NCI-H1092 treated with DMSO at 0.1 percent for 48 hours (cell line): Measurements from ENCODE around the gene TSHZ1.
"Not testable (repeated sequence)": the region's sequence is repeated elsewhere in the genome, so short reads cannot be mapped to it uniquely, and the experiment has no call there.

Experiments used
- DNase-seq: peaks from one replicate; lab custom pipeline; 2025; lab: John Stamatoyannopoulos, UW

The TSHZ1 gene

DNA sequence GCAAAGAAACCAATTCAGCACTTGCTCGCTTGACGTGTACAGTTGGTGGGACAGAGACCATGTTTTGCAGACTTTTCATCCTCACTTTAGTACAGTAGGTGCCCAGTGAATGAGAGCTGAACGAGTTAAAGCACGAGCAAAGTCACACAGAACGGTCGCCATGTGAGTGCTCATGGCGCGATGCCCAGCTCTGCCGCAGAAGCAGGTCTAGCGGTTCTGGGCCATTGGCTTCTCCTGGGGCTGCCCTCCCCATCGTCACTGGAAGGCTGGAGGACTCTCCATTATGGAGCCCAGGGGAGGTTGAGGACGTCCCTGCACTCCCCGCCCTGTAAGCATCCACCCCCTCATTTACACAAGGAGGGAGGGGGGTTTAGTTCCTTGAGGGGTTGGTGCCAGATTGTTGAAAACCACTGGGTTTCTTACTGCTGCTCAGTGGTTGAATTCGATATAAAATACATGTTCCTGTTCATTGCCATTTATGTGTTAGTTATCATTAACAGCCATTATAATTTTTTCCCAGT is 26.6 kb upstream of the TSHZ1 start:
- DNase-seq: peak; percentile 31

- DNase-seq: no peak
Observed at GRCh38 chr18:75185460-75185859, 25.1 kb upstream of the TSHZ1 start.

GRCh38 chr18:75187702-75188101 is 22.9 kb upstream of the TSHZ1 start:
- not testable (repeated sequence) for DNase-seq

GRCh38 chr18:75189696-75190095 is 20.9 kb upstream of the TSHZ1 start:
- DNase-seq: no peak

DNA sequence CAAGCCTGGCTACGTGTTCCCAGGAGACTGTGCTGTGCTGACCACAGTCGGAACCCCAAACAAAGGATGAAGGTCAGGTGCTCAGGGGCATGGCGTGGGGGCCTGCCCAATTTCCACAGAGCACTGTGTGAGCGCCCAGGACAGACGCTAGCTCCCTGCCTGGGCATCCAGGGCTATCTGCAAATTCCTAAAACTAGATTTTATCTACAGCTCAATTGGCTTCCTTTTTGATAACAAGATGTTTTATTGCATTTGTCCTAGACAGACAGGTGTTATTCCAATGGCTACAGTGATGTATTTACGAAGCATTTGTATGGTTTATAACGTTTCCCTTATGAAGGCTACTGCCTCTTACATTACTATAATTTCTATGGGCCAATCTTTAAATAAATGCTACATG is 17.7 kb upstream of the TSHZ1 start:
- no peak for DNase-seq

DNA sequence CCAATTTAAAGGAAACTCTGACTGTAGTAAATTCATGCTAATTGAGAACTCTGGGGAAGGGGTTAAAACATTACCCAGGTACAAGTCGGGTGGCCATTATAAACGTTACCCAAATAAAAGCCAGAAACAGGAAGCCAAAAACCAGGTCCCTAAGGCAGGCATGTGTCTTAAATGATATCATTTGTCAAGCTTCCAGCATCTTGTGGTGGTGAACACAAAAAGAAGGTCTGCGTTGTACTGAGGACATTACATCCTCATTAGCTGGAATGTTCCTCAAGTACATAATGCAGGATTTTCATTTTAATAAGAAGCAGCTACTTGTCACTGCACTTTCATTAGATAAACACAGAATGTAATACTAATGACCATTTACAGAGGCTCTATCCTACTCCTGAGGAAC is 12.6 kb upstream of the TSHZ1 start:
- DNase-seq: no peak

DNA sequence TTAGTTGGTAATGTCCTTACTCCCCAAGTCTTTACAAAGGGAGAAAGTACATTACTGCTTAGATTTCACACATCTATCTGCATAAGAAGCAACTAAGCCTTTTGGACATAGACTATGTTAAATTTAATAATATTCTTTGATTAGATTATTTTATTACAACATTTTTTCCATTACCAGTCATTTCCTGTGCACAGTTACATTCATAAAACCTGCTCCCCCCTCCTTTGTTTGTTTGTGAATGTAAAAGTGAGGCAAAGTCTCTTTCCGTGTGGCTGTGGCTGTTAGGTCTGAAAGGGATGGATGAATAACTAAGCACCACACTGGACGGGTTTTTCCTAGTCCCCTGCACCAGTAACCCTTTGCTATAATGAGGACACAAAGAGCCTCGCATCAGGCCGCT is 11.3 kb upstream of the TSHZ1 start:
- DNase-seq: no peak

DNA sequence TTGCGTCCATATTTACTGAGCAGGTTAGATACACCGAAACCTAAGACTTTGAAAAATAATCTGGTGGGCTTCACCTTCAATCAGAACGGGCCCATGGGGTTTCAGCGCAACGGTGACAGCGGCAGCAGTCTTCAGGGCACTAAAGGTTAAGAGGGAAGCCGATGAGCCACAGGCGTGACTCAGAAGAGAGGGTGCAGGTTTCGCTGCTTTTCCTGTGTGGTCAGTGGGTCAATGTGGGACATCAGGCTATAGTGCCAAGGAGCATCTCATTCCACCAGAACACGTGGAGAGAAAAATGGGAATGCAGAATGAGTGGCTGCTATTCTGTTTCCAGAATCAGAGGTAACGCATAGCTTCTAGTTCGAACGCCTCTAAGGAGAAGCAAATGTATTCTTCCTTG is 10.5 kb upstream of the TSHZ1 start:
- DNase-seq: no peak

- peak; percentile 59 for DNase-seq
Observed at GRCh38 chr18:75200605-75201280, 9.9 kb upstream of the TSHZ1 start.

DNA sequence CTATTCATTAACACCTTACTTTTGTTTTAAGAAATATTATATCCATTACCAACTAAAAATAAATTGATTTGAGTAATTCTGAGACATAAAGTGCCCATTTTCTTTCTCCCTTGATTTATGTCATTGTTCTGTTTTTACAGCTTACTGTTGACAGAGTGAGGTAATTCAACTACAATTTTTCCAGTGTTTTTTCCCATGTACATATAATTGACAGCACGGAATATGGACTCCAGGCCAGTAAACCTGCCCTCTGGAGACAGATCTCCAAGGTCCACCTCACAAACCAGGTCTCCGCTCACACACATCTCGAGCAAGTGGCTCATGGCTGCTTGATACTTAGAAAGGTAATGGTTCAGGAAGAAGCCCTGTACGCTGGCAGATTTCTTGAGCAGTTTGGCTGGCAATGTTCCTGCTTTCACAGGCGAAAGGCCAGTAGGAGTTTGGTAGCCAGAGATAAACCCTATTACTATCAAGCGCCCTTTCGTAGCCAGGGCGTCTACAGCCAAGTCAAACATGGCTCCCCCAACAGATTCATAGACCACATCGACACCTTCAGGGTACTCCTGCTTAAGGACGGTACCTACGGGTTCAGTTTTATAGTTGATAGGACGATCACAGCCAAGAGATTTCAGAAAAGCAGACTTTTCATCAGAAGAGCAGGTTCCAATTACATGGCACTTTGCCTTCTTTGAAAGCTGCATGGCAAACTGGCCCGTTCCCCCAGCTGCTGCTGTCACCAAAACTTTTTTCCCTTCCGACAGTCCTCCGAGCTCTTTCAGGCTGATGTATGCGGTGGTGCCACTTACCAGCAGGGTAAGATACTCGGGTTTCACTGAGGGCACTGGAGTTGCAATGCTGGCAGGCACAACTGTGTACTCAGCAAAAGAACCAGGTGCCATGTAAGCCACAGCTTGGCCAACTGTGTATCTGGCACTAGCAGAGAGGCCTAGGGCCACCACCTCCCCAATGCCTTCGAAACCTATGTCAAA is 9.0 kb upstream of the TSHZ1 start:
- peak; percentile 96 for DNase-seq

GRCh38 chr18:75202696-75203365 is 7.8 kb upstream of the TSHZ1 start:
- no peak for DNase-seq

DNA sequence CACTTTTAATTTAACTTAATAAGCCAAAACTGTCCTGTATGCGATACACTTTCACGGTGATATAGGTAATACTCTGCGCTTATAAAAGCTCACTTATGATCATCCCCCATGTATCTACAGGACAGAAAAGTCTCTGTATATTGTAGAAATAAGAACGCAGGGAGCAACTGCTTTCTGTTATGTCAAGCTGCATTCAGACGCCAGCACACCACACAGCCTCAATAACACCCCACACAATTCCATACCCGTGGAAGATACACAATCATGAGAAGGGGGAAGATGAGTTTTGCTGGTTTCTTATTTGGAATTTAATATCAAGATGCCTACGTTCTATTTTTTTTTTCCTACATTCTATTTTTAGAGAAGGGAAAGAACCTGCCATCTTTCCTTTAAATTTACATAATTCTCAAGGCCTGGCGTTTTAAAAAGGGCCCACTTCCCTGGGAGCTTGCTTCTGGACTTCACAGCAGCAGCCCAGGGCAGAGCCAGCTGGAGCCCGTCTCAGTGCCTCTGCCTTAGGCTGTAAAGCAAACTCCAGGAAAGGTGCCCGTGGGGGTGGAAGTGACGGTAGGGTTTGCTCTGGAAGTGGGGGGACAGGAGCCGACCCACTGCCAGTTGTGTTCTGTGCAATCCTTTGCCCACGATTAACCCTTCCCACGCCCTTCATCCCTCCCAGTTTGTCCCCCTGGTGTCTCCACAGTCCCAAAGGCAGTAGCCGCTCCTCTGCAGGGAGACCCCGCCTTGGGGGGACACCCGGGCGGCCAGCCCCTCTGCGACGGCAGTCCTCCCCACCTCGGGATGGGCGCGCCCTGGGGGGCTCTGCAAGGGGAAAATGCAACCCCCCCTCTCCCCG is 7.0 kb upstream of the TSHZ1 start:
- peak; percentile 26 for DNase-seq

- no peak for DNase-seq
Observed at GRCh38 chr18:75204269-75204731, 6.3 kb upstream of the TSHZ1 start.

- DNase-seq: no peak
Observed at GRCh38 chr18:75204732-75205513, 5.7 kb upstream of the TSHZ1 start.

DNA sequence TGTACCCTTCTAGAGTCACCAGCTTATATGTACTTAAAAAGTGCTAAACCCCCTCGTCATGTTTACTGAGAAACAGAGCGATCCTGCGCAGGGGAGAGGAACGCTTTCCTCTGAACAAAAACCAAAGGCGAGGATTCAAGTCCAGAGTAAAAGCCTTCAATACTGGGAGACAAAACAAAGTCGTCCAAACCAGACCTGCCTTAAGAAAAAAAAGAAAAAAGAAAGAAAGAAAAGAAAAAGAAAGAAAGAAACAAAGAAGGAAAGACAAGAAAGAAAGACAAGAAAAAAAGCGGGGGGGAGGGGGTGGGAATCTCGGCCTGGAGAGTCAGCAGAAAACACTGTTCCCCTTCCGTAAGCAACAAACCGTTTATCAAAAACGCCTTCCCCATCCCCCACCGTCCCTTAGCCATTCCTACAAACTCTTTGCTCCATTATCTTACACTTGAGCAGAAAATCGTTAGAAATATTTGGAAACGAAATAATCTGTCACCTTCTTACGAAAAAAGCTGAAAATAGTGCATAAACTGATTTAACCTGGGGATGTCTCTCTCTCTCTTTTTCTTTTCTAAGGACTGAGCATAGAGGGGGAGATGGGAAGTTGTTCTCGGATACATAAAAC is 5.0 kb upstream of the TSHZ1 start:
- DNase-seq: no peak

- DNase-seq: no peak
Observed at GRCh38 chr18:75206452-75207309, 3.9 kb upstream of the TSHZ1 start.

GRCh38 chr18:75207310-75208154 is 3.1 kb upstream of the TSHZ1 start:
- DNase-seq: peak; percentile 71

DNA sequence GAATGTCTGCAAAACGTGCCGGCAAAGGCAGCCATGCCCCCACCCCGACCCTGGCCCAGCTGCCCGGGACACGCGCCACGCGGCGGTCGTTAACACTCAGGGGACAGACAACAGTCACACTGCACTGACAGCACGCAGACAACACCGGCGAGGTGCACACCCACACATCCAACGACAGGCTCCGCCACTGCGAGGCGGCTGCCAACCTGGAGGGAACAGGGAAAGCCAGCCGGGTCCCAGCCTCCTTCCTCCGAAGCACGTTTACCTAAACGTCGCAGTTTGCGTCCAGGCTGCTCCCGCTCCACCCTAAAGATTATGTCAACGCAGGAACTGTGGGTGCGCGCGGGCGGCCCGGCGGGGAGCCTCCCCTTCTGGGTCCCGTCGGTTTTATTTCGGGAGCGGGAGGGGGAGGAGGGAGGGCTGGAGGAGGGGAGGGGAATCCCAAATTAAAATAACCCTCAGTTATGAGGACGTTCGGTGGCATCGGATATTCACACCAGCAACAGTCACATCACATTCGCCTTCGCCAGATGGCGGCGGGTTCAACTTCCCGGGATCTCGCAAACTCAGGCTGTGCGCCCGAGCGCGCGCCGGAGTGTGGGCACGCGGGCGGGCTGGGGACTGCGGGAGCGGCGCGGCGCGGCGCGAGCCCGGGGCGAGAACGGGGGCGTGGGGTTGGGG is 2.3 kb upstream of the TSHZ1 start:
- DNase-seq: peak; percentile 79
